GM12801 (cell line): ENCODE measurements around the gene DNAJC2.

Source experiments
- CTCF ChIP-seq: IDR thresholded peaks from one replicate; pipeline ENCODE4 v1.5.1; 2011; ENCODE audit warnings: control low read depth; ENCODE audit not compliant: insufficient read length; ENCODE audit errors: extremely low read depth

Gene DNAJC2

GRCh38 chr7:103301441-103301840, 43.1 kb downstream of the DNAJC2 start:
- no peak for TF ChIP-seq CTCF

GRCh38 chr7:103299660-103300059, 44.9 kb downstream of the DNAJC2 start:
- TF ChIP-seq CTCF, result no peak

- TF ChIP-seq CTCF, result no peak
Measured at GRCh38 chr7:103297837-103298179, 46.8 kb downstream of the DNAJC2 start.

GRCh38 chr7:103296901-103297836, 47.4 kb downstream of the DNAJC2 start, which contains the start of gene PMPCB:
Gene PMPCB (plus strand): TSS chr7:103297435. CDS start chr7:103297460, 25 bp downstream.
- TF ChIP-seq CTCF, result no peak

GRCh38 chr7:103293526-103293925, 51.0 kb downstream of the DNAJC2 start:
- TF ChIP-seq CTCF, result no peak

GRCh38 chr7:103292122-103292521, 52.4 kb downstream of the DNAJC2 start:
- no peak for TF ChIP-seq CTCF
